Astrocyte of the spinal cord (primary cell): ENCODE measurements around the gene GAS2.

Source experiments
- DNase-seq: peaks from one replicate; pipeline ENCODE4 v3.0.0; 2011; ENCODE audit warnings: low read depth, low spot score
- H3K4me3 ChIP-seq: 2 replicates; pipeline ENCODE4 v1.5.1; 2011; ENCODE audit warnings: low read depth, mild to moderate bottlenecking, low read length, moderate library complexity
- CTCF ChIP-seq: IDR thresholded peaks from 2 replicates; pipeline ENCODE4 v1.5.1; 2012; ENCODE audit warnings: low read depth, mild to moderate bottlenecking, low read length, inconsistent platforms
- in situ Hi-C: cut with HindIII; loops from 2 replicates; pipeline ENCODE4 v1.10.0; 2017; ENCODE audit warnings: low sequenced_read_pairs

The GAS2 gene

GRCh38 chr11:22829231-22830081, 163.0 kb downstream of the GAS2 start, which contains the start of gene SVIP:
SVIP (minus strand) TSS chr11:22829801; CDS start chr11:22829748, 53 bp downstream.
- in situ Hi-C loops: no loop called here
- H3K4me3 ChIP-seq: peak within 1 kb of the TSS; percentile 93
- TF ChIP-seq CTCF: peak; percentile 81
- DNase-seq: peak; percentile 89

GRCh38 chr11:22830082-22830414, 163.6 kb downstream of the GAS2 start:
- TF ChIP-seq CTCF: no peak
- in situ Hi-C loops: no loop called here
- no peak for DNase-seq
- H3K4me3 ChIP-seq: peak overlapping the region; percentile 93

GRCh38 chr11:22832315-22833015, 166.1 kb downstream of the GAS2 start:
- H3K4me3 ChIP-seq: no peak overlapping the region
- DNase-seq: no peak
- in situ Hi-C loops: no loop called here
- no peak for TF ChIP-seq CTCF

GRCh38 chr11:22846726-22847125, 180.3 kb downstream of the GAS2 start:
- in situ Hi-C loops: no loop called here
- DNase-seq: no peak
- no peak overlapping the region for H3K4me3 ChIP-seq
- no peak for TF ChIP-seq CTCF

GRCh38 chr11:22851477-22851876, 185.1 kb downstream of the GAS2 start:
- in situ Hi-C loops: no loop called here
- DNase-seq: no peak
- no peak for TF ChIP-seq CTCF
- no peak overlapping the region for H3K4me3 ChIP-seq

GRCh38 chr11:22859756-22860155, 193.3 kb downstream of the GAS2 start:
- H3K4me3 ChIP-seq: no peak overlapping the region
- DNase-seq: no peak
- in situ Hi-C loops: no loop called here
- TF ChIP-seq CTCF: no peak
